ENCODE measurements around the gene KRT82.
"Not testable (repeated sequence)": the region's sequence is repeated elsewhere in the genome, so short reads cannot be mapped to it uniquely, and the experiment has no call there.

The KRT82 gene

GRCh38 chr12:52405922-52406385 is at the start of gene KRT82:
TSS of gene KRT82 (minus strand) at chr12:52406335. CDS start at chr12:52406277, 58 bp downstream.
- DNase-seq (ENCODE audit: low spot score): no peak

- DNase-seq (ENCODE audit: low spot score): no peak
Observed at GRCh38 chr12:52455821-52456220, 49.7 kb upstream of the KRT82 start.

- no peak for DNase-seq (ENCODE audit: low spot score)
Observed at GRCh38 chr12:52454411-52455201, 48.5 kb upstream of the KRT82 start.

GRCh38 chr12:52452101-52452500 is 46.0 kb upstream of the KRT82 start, which contains the start of gene KRT6B:
TSS of gene KRT6B (minus strand) at chr12:52452146. CDS start at chr12:52452078, 68 bp downstream.
- DNase-seq (ENCODE audit: low spot score): no peak

- DNase-seq (ENCODE audit: low spot score): no peak
Observed at GRCh38 chr12:52448228-52448627, 42.1 kb upstream of the KRT82 start.

GRCh38 chr12:52447196-52447595 is 41.1 kb upstream of the KRT82 start:
- not testable (repeated sequence) for DNase-seq (ENCODE audit: low spot score)

- DNase-seq (ENCODE audit: low spot score): no peak
Observed at GRCh38 chr12:52446367-52447045, 40.4 kb upstream of the KRT82 start.

- no peak for DNase-seq (ENCODE audit: low spot score)
Observed at GRCh38 chr12:52445876-52446275, 39.7 kb upstream of the KRT82 start.

- no peak for DNase-seq (ENCODE audit: low spot score)
Observed at GRCh38 chr12:52444647-52445595, 38.8 kb upstream of the KRT82 start.

GRCh38 chr12:52443966-52444365 is 37.8 kb upstream of the KRT82 start:
- DNase-seq (ENCODE audit: low spot score): no peak

GRCh38 chr12:52442600-52443061 is 36.5 kb upstream of the KRT82 start:
- DNase-seq (ENCODE audit: low spot score): peak; percentile 39

- no peak for DNase-seq (ENCODE audit: low spot score)
Observed at GRCh38 chr12:52441320-52441911, 35.3 kb upstream of the KRT82 start.

- DNase-seq (ENCODE audit: low spot score): no peak
Observed at GRCh38 chr12:52440821-52441319, 34.7 kb upstream of the KRT82 start.

GRCh38 chr12:52439845-52440244 is 33.7 kb upstream of the KRT82 start:
- no peak for DNase-seq (ENCODE audit: low spot score)

GRCh38 chr12:52439420-52439819 is 33.3 kb upstream of the KRT82 start:
- DNase-seq (ENCODE audit: low spot score): no peak

GRCh38 chr12:52438305-52439301 is 32.5 kb upstream of the KRT82 start:
- no peak for DNase-seq (ENCODE audit: low spot score)

GRCh38 chr12:52437508-52437907 is 31.4 kb upstream of the KRT82 start:
- no peak for DNase-seq (ENCODE audit: low spot score)

- no peak for DNase-seq (ENCODE audit: low spot score)
Observed at GRCh38 chr12:52436828-52437474, 30.8 kb upstream of the KRT82 start.

GRCh38 chr12:52436000-52436827 is 30.1 kb upstream of the KRT82 start:
- DNase-seq (ENCODE audit: low spot score): no peak

Measured in AG08396 (cell line).